Subcutaneous adipose tissue (tissue), 4 donors: ENCODE measurements around the gene TTC23. TPM values are rescaled to one million over a fixed set of nuclear protein-coding genes. Genes with fewer than 3 reads are reported as not detected.

Experiments
- total RNA-seq, 4 donors: library from RNA; depleted of rRNA; stranded (reverse); fragments of >200 nt; gene quantifications; one replicate each; pipeline ENCODE4 v1.1.0, GENCODE V29; 2016
- TF ChIP-seq, protein P1 (sequence below): fragments of 450-650 bp; IDR thresholded peaks from one replicate; pipeline ENCODE4 v1.5.1; 2016; ENCODE audit warnings: low read depth, mild to moderate bottlenecking, control low read depth, antibody characterized with exemption, moderate library complexity

The TTC23 gene
- total RNA-seq, 4 donors from 2014 or later = 19.6 to 24.0 (median 23.2) TPM

DNA sequence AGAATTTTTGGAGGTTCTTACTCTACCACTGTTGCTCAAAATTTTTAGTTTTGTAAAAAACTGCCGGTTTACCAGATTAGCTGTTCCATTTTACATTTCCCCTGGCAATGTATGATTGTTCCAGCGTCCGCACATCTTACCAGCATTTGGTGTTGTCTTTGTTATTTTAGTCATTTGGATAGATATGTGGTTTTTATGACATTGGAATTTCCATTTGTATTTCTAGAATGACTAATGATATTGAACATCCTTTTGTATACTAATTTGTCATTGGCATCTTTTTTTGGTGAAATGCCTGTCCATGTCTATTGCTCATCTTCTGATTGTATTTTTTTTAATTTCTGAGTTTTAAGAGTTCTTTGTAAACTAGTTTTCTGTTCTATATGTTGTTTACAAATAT, 30.4 kb upstream of the TTC23 start:
- TF ChIP-seq, protein P1, sequence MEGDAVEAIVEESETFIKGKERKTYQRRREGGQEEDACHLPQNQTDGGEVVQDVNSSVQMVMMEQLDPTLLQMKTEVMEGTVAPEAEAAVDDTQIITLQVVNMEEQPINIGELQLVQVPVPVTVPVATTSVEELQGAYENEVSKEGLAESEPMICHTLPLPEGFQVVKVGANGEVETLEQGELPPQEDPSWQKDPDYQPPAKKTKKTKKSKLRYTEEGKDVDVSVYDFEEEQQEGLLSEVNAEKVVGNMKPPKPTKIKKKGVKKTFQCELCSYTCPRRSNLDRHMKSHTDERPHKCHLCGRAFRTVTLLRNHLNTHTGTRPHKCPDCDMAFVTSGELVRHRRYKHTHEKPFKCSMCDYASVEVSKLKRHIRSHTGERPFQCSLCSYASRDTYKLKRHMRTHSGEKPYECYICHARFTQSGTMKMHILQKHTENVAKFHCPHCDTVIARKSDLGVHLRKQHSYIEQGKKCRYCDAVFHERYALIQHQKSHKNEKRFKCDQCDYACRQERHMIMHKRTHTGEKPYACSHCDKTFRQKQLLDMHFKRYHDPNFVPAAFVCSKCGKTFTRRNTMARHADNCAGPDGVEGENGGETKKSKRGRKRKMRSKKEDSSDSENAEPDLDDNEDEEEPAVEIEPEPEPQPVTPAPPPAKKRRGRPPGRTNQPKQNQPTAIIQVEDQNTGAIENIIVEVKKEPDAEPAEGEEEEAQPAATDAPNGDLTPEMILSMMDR = no peak

DNA sequence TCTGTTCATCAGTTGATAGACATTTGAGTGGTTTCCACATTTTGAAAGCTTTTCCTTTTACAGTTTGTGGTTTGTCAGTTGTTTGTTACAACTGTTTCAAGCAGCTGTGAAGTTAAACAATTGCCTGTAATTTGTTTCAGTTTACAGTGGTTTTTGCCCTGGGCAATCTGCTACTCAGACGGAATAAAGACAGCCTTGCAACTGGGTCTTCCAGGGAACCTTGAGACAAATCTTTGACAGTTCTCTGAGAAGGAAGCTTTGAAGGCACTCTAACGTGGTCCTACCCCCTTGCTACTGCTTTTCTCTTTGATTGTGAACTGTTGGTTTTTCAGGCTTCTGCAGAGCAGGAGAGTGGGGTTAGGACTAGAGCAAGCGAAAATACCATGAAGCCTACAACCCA, 29.9 kb upstream of the TTC23 start:
- TF ChIP-seq, protein P1 = no peak

DNA sequence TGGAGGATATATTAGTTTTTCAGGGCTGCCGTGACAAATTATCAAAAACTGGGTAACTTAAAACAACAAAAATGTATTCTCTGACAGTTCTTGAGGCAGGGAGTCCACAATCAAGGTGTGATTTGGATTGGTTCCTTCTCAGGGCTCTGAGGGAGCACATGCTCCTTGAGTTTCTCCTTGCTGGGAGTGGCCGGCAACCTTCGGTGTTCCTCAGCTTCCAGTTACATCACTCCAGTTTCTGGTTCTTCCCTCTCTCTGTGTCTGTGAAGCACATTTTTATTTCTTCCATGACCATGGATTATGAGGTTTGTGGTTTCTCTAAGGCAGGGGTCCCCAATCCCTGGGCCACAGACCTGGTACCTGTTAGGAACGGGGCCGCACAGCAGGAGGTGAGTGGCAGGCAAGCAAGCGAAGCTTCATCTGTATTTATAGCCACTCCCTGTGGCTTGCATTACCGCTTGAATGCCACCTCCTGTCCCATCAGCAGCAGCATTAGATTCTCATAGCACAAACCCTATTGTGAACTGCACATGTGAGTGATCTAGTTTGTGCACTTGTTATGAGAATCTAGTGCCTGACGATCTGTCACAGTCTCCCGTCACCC, 26.2 kb upstream of the TTC23 start:
- TF ChIP-seq, protein P1 = no peak

DNA sequence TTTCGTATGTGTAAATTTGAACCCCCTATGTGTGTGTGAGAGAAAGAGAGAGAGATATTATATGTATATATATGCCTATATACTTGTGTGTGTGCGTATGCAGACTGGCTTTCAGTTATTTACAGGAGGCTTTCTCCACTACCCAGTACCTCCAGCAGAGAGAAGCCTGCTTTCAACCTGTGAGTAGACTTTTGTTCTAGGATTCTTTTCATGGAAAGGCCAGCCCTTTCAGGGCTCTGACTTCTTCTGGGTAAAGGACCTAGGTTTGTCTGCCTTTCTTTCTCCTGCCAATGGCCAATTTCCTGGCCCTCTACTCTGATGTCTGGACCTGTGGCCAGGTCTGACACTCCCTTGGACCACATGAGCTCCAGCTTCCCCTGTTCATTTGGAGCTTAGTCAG, 25.7 kb upstream of the TTC23 start:
- TF ChIP-seq, protein P1 = no peak

DNA sequence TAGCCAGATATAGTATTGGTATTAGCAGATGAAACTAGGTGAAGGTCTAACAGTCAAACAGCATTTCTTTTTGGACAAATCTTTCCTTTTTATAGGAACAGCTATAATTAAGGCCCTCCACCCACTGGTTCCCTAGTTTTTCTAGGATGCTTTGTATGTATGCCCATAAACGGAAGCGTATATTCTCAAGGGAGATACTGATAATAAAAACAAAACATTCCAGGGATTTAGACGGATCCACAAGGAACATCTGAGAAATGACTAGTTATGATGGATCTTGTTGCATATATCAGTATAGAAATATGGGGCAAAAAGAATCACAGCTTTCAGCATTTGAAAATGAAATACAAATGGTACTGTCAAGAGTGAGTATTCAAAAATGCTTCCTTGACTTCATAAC, 24.4 kb upstream of the TTC23 start:
- TF ChIP-seq, protein P1 = no peak

DNA sequence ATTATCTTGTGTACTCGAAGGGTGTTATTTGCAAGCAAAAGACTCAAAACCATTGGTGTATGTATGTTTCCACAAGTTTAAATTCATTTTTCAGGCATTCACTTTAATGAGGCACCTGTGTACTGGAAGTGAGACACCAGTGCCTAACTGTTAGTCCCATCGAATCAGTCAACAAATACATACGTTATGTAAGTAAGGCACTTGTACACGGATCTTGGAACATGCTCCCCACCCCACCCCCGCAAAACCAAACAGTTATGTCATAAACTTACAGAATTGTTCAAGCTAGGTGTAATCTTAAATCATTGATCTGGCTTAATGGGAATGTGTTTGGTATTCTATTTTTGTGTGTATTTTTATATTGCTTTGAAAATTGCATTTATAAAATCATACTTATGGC, 19.1 kb upstream of the TTC23 start:
- TF ChIP-seq, protein P1 = no peak

DNA sequence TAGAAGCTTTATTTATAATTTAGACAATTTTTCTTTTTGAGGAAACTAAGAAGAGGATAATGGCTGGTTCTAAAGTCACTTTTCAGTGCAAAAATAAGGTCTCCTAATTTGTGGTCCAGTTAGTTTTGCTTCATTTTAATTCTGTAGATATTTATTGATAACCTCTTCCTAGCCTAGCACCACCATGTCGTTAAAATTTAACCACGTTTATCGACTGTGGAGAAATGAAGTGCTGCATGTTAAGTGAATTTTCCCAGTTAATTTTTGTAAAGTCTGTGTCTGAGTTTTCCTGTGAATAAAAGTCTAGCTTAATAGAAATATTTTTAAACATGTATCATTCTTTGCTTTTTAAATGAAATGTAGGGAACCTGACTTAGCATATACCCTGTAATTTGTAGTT, 18.6 kb upstream of the TTC23 start:
- TF ChIP-seq, protein P1 = no peak
